C4-2B (cell line): ENCODE results near the gene TMTC2.

Source experiments
- H3K27ac ChIP-seq: fragments of 450-650 bp; 2 replicates; pipeline ENCODE4 v1.5.1; 2017
- CTCF ChIP-seq: fragments of 450-650 bp; conservative IDR thresholded peaks from 2 replicates; pipeline ENCODE4 v1.5.1; 2017; ENCODE audit warnings: mild to moderate bottlenecking
- ZFX ChIP-seq: fragments of 450-650 bp; IDR thresholded peaks from 2 replicates; pipeline ENCODE4 v1.6.1; 2017

Gene TMTC2

DNA sequence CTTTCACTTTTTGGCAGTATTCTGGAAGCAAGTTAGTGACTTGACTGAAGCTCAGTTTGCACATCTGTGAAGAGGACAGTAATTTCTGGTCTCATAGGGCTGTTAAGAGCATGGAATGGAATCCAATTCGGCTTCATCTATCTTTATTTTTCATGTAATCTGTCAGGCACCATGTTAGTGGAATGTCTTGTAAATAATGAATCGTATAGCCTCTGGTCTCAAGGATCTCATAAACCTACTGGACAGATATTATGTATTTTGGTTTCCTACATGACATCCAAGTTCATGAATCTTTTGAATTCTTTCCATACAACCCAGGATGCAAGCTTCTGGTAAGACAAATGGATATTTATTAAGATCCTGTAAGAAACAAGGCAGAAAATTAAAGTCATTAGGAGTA lies 24.0 kb downstream of the TMTC2 start:
- TF ChIP-seq CTCF (no peak), ZFX (no peak)
- no peak overlapping the region for H3K27ac ChIP-seq

- TF ChIP-seq CTCF (no peak), ZFX (no peak)
- peak overlapping the region; percentile 65 for H3K27ac ChIP-seq
Measured at GRCh38 chr12:82714427-82714826, 27.7 kb downstream of the TMTC2 start.

GRCh38 chr12:82721726-82722125 lies 35.0 kb downstream of the TMTC2 start:
- H3K27ac ChIP-seq: no peak overlapping the region
- TF ChIP-seq CTCF (no peak), ZFX (no peak)

GRCh38 chr12:82723093-82723492 lies 36.4 kb downstream of the TMTC2 start:
- no peak for TF ChIP-seq CTCF
- TF ChIP-seq ZFX: no peak
- no peak overlapping the region for H3K27ac ChIP-seq

DNA sequence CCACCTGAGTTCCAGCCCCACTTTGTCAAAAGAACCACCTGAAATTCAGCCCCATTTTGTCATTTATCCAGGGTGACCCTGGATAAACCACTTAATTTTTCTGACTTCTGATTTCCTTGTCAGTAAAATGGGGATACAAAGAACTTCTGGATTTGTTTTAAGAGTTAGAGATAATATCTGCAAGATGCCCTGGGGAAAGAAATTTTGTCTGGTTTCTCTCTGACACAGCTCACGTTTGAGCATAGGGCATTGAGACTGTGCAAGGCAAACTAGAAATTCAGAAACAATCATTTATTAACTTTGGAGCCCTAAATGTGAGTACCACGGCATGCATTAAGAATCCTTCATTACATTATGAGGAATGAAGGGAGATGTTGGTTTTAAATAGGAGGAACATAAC lies 37.2 kb downstream of the TMTC2 start:
- no peak overlapping the region for H3K27ac ChIP-seq
- TF ChIP-seq CTCF (no peak), ZFX (no peak)

DNA sequence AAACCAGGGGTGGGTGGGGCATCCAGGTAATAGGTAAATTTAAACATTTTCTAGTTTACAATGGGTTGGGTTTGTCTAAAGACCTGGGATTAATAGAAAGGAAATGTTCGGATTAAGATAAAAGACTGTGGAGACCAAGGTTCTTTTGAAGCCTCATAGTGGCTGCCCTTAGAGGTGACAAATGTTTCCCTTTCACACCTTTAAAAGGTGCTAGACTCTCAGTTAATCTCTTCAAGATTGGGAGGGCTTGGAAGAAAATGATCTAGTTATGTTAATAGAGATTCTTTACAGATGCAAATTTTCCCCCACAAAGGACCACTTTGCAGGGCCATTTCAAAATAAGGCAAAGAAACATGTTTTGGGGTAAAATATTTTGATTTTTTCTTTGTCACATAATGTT lies 39.0 kb downstream of the TMTC2 start:
- no peak overlapping the region for H3K27ac ChIP-seq
- no peak for TF ChIP-seq ZFX
- no peak for TF ChIP-seq CTCF

GRCh38 chr12:82727886-82728285 lies 41.2 kb downstream of the TMTC2 start:
- no peak overlapping the region for H3K27ac ChIP-seq
- TF ChIP-seq CTCF: no peak
- no peak for TF ChIP-seq ZFX
